ENCODE results near the gene KCNJ16.

Gene KCNJ16

DNA sequence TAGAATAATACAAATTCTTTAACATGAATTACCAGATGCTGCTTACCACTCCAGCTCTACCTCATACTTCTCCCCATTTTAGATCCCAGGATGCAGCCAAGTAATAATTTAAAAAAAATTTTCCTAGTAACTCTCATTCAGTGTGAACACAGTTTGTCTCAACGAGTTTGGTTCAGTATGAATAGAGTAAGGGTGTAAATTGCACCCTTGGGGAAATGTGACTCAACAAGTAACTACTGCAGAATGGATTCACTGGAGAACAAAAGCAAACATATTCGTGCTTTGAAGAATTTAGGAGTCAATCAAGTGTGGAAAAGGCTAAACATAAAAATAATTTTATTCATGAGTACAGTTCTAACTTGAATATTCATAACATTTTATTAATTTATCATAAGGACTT, 23.0 kb downstream of the KCNJ16 start:
- DNase-seq (ENCODE audit: low read depth in 3 of 3), result no peak

DNA sequence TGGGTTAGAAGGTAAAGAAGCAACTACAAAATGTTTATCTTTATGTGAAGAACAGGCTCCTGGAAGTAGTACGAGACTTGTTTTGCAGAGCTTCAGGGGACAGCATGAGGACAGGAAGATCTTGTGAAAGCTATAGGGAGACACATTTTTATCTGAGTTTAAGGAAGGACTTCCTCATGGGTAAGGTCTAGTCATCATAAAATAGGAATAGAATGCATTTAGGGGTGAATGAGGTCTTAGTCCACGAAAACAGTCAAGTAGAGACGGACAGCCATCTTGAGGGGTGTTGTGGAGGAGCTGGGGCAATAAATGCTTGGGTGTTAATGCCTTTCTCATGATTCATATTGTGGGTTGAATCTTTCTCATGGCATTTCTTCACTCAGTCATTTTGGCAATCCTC, 24.3 kb downstream of the KCNJ16 start:
- DNase-seq (ENCODE audit: low read depth in 3 of 3), result no peak

DNA sequence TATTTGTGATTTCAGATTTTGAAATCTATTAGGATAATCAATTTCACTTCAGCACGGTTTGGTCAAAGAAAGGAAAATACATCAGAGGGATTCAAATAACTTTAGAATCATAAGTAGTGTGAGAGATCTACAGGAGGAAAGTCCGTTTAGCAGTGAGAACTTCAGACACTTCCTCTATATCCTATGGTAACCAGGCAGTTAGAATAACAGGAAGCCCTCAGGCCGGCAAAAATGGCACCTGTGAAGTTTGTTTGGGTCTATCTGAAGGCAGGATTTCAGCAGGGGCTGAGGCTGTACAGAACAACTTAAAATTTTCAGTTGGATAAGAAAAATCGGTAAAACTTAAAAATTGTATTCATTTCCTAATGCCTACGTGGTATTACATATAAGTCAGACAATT, 24.9 kb downstream of the KCNJ16 start:
- DNase-seq (ENCODE audit: low read depth in 3 of 3), result no peak

DNA sequence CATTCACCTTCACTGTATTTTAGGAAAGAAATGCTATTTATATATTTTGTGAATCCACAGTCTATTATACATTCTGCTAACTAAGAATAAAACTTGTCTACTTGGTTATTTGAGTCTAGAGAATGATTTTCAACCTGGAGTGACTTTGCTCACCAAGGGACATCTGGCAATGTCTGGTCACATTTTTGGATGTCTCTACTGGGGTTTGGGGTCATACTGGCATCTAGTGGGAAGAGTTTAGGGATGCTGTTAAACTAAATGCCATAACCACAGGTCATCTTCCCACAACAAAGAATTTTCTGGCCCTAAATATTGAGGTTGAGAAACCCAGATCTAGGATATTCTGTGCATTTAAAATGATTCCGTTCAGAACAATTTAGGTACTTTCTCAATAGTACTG, 26.0 kb downstream of the KCNJ16 start:
- no peak for DNase-seq (ENCODE audit: low read depth in 3 of 3)

DNA sequence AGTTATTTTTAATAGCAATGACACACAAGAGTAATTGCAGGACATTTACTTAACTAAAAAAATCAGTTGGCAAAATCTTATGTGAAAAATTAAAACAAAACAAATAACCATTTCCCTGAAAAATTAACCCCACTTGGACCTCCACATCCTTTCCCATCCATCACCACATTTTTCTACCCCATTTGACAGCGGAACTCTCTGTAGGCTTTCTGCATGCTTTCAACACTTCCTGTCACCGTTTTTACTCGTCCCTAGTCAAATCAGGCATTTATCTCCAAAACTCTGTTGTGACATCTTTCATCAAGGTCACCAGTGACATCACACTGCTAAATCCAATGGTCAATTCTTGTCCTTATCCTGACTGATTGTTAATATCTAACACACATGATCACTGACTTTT, 27.5 kb downstream of the KCNJ16 start:
- no peak for DNase-seq (ENCODE audit: low read depth in 3 of 3)

DNA sequence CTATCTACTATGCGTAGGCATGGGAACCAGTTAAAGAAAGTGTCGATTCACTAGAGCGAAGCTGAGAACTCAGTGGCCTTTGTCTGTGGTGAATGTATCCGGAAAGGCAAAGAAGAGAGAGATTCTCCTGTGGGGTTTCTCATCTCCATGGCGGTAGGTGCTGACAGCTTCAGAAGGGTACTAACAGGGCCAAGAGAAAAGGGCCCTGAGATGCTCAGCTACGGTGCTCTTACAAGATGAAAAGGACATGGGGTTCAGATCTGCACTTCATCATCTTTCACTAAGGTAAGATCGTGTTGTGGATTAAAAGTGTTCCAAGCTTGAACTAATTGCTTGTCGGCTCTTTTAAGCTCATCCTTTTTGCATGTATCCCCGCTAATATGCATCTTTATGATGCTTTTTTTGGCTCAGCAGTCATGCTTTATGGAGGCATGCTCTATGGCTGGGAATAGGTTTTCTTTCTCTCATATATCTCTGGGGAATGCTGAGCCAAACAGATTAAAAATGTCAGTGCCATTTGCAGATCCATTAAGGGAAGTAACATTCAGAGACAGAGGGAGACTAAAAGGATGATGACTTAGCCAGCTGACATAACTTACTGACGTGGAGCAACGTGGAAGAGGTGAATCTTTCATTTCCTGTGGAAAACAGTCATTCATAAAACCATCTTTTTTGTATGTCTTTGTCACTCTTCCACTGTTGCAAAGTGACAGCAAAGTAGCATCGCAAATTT, 29.9 kb downstream of the KCNJ16 start:
- no peak for DNase-seq (ENCODE audit: low read depth in 3 of 3)

DNA sequence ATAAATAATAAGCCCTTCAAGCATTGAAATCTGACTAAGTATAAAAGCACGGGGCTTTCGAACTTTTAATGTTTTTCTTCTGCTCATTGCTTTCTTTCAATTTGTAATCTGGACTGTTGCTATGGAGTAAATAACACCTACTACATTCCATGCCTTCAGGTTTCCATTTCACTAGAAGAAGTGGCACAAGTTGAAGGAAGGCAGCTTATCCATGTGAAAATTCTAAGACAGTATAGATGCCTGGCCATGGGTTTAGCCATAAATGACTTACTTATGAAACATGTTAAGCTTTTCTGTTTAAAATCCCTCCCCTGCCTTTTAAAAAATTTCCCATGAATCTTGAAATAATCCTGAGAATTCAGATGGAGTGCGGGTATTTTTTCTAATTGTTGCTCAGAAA, 30.6 kb downstream of the KCNJ16 start:
- DNase-seq (ENCODE audit: low read depth in 3 of 3), result no peak

DNA sequence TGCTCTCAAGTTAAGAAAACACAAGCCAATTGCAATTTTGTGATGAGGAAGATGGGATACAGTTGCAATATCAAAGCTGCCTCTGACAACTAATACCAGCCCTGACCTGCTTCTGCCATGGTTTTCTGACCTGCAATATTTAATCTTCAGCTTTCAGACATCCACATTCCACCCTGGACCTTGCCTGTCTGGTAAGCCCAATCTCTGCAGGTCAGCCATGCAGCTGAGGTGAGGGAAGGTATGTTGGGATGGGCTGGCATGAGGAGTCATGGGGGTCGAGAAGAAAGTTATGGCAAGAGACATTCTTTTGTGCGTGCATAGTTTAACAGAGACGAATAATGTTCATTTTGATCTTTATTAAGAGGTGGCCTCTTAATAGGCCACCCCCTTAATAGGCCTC, 31.5 kb downstream of the KCNJ16 start:
- DNase-seq (ENCODE audit: low read depth in 3 of 3), result no peak

DNA sequence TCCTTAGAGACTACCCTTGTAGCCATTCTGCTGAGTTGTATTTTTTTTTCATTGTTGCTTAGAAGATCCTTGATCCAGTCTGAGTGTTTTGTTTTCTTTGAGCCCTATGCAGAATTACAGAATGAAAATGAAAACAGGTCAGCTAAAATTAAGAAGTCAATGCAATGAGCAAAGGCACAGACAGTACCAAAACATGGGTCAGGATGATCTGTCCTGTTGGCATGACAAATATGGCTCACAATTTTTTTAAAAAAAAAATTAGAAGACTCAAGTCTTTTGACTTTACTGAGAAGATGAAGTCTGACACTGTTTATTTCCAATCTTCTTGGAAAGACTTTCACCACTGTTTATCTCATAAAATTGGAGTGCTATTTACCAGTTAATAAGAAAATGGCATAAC, 32.4 kb downstream of the KCNJ16 start:
- DNase-seq (ENCODE audit: low read depth in 3 of 3), result no peak

DNA sequence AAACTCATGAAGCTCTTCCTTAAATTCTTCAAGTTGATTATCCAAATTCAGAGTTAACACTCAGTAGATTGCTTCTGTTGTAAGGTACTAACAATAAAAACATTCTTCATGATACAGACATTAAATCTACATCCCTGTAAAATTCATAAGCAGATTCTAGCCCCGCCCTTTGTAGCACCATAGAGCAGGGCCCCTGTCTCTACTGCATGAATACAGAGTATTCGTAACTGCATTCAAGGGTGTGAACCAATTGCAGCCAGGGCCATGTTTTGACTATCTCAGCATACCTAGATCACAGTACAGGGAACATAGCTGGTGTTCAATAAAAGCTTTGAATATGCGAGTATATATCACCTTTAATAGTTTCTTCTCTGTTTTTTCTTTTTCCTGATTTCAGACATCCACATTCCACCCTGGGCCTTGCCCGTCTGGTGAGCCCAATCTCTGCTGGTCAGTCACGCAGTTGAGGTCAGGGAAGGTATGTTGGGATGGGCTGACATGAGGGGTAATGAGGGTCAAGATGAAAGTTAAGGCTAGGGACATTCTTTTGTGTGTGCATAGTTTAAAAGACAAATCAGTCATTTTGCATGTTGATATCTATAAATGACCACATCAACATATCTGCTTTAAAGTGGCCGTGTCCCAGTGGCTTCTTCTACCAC, 33.0 kb downstream of the KCNJ16 start:
- DNase-seq (ENCODE audit: low read depth in 3 of 3), result no peak

DNA sequence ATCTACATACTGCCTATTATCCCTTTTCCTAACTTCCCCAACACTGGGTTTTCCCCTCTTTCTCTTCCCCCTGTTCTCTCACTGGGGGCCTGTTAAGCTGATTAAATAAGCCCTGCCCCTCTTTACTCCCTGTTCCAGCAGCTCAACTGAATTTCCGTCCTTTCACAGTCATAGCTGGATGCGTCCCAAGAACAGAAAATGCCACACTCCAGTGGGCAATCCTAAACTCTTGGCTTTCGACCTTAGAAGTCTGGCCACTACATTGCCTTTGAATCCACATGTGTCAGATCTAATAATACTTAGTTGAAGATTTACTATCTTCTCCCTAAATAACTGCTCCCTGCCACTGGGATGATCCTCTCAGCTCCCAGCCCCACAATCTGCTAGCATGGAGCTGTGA, 34.5 kb downstream of the KCNJ16 start:
- DNase-seq (ENCODE audit: low read depth in 3 of 3), result no peak

DNA sequence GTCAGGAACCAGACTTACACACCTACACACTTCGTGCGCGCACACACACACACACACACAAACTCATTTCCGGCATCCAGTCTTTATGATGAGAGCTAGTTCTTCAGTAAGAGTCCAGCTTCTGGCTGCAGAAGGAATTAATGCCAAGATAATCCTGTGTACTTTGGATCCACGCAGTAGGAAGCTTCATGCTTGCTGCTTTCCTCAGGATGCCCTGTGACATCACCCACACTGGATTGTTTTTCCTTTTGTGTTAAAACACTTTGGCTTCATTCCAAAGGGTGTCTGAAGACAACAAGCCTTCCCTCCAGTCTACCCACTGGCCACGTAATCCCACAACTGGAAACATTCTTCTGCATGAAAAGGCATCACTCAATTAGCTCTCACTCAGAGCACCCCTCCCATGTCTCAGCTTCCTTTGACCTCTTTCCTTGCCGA, 35.4 kb downstream of the KCNJ16 start:
- no peak for DNase-seq (ENCODE audit: low read depth in 3 of 3)

DNA sequence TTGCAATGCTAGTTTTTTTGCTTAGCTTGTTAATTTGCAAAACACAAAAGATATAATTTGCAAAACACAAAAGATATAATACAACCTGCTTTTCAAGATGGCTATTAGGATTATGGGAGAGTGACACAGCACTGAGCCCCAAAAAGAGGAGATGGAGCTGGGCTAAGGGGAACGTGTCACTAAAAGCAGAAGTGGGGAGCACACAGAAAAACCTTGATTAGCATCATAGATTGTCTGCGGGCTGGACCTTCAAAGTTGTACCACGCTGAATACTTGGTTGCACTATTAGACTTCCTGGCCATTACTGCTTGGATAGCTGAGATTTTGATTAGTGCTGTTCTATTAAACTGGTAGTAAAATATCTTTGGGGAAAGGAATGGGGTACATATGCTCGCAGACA, 36.2 kb downstream of the KCNJ16 start:
- DNase-seq (ENCODE audit: low read depth in 3 of 3), result no peak

DNA sequence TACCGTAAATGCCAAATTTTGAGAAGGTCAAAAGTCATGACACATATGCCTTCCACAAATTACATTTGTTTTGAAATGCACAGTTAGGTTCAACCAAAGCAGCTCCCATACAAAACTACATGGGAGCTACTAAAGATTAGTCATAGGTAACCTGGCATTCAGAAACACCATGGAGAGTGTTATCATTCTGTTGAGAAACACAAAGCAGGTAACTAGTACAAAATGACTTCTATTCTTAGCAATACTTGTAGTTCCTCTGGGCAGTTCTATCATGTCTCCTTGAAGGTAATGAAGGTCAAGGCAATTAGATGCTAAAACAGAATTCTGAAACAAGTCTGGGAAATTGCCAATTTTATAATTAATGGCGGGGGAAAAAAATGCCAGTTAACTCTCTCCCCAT, 39.4 kb downstream of the KCNJ16 start:
- DNase-seq (ENCODE audit: low read depth in 3 of 3), result no peak

DNA sequence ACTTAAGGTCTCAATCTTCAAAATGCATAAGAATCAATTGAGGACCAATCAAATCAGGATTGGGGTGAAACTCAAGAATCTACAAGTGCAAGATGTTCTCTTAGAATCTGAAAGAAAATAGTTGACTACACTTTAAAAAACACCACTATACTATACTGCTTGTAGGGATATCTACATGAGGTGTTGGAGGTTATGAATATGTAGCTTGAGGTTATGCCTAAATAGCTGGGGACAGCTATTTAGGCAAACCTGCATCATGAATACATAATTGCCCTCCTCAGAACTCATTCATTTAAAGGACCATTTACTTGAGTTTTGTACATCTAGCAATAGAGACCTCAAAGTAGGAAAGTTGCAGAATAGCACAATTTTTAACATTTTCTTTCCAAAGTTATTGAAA, 40.1 kb downstream of the KCNJ16 start:
- DNase-seq (ENCODE audit: low read depth in 3 of 3), result no peak

DNA sequence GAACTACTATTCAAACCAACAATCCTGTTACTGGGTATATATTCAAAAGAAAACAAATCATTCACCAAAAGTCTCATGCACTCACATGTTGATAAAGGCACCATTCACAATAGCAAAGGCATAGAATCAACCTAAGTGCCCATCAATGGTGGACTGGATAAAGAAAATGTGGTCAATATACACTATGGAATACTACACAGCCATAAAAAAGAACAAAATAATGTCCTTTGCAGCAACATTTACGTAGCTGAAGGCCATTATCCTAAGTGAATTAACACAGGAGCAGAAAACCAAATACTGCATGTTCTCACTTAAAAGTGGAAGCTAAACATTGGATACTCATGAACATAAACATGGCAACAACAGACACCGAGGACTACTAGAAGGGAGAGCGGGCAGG, 41.9 kb downstream of the KCNJ16 start:
- no peak for DNase-seq (ENCODE audit: low read depth in 3 of 3)

DNA sequence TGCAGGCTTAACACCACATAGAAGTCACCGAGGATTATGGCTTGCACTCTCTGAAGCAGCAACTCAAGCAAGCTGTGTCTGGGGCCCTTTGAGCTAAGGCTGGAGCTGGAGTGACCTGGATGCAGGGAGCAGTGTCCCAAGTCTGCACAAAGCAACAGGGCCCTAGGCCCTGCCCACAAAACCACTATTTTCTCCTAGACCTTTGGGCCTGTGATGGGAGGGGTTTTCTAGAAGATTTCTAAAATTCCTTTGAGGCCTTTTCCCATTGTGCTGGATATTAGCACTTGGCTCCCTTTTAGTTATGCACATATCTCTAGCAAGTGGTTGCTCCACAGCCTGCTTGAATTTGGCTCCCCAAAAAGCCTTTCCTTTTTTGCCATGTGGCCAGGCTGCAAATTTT, 44.5 kb downstream of the KCNJ16 start:
- DNase-seq (ENCODE audit: low read depth in 3 of 3), result no peak

DNA sequence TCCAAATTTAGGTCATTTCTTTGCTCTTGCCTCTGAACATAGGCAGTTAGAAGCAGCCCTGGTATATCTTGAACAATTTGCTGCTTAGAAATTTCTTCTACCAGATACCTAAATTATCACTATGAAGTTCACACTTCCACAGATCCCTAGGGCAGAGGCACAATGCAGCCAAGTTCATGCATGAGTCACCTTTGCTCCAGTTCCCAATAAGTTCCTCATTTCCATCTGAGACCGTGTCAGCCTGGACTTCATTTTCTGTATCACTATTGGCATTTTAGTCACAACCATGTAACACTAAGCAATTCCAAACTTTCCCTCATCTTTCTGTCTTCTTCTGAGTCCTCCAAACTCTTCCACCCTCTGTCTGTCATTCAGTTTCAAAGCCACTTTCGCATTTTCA, 45.0 kb downstream of the KCNJ16 start:
- DNase-seq (ENCODE audit: low read depth in 3 of 3), result no peak

DNA sequence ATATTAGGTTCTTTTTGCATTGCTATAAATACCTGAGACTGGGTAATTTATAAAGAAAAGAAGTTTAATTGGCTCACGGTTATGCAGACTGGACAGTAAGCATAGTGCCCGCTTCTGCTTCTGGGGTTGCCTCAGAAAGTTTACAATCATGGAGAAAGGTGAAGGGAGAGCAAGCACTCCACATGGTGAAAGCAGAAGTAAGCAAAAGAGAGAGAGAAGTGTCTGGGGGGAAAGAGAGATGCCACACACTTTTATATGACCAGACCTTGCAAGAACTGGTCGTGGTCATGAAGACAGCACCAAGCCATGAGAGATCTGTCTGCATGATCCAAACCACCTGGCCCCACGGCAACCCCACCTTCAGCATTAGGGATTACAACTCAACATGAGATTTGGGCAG, 45.4 kb downstream of the KCNJ16 start:
- no peak for DNase-seq (ENCODE audit: low read depth in 3 of 3)

DNA sequence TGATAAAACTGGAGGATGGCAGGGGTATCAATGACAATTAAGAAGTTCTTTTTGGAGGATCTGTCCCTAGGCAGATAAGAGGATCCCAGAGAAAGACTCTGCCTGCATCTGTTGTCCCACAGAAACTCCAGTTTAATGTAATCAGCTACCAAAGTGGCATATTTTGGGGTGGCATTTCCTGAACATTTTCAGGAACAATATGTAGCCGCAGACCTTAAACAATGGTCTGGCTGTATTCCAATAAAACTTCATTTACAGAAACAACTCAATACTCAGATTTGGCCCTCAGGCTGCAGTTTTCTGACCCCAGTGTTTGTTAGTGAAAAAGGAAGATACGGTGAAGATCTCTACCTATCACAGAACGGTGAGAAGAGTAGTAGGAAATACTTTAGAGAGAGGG, 46.1 kb downstream of the KCNJ16 start:
- no peak for DNase-seq (ENCODE audit: low read depth in 3 of 3)

DNA sequence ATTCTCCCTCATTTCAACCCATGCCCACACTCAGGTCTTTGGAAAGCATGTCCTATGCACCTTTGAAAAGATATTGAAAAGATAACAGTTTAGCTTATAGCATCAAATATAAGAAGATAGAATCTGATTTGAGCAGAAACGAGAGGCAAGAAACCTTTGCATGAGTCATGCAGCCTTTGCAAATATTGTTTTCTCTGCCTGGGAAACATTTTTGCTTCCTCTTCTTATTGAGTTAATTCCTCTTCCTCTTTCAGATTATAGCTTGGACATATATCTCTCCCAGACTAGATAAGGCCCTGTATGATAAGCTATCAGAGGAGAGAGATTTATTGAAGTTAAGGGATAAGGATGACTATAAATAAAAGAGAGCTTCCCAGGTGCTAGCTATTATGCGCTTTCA, 48.2 kb downstream of the KCNJ16 start:
- DNase-seq (ENCODE audit: low read depth in 3 of 3), result no peak

DNA sequence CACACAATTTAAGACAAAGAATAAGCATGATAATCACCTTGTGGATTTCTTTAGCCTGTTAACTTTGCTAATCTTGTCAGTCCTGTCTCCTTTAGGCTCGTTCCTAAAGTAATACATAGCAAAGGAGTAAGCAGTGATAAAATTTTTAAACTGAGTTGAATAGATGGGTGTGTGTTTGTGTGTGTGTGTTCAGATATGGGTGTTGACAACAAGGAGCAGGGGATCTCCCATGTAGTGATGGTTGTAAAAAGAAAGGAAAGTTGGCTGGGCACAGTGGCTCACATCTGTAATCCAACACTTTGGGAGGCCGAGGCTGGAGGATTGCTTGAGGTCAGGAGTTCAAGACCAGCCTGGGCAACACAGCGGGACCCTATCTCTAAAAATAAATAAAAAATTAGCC, 49.7 kb downstream of the KCNJ16 start:
- no peak for DNase-seq (ENCODE audit: low read depth in 3 of 3)

DNA sequence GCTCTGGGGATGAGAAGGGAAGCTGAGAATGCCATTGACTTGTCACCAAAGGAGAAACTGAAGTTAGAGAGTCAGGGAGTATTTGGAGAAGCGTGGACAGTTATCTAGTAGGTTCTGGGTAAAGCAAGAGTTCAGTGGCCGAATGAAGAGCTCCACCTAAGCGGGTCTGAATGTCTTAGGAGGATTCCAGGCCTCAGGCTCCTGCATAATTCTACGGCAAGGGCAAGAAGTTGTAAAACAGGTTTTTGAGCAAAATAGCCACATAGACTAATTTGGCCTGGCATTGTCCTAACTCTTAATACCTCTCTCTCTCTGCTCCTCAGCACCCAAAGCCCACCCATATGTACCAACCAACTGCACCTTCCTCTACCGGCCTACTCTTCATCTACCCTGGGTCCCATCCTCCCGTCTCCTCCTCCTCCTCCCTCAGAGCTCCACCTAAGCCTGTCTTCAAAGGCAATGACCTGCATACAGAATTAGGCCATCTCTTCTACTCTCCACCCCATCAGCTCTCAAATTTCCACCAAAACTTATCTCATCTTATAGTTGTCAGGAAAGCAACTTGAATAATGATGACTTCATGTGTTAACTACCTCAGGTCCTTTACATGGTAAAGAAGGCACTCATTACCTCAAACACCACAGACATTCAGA, 52.3 kb downstream of the KCNJ16 start:
- DNase-seq (ENCODE audit: low read depth in 3 of 3), result no peak

Measured in stimulated activated CD4-positive, alpha-beta T cell treated with anti-CD3 and anti-CD28 coated beads, TNF-alpha, amount 100 ng/mL, for 24 hours (primary cell).